GM12878 (cell line): Measurements from ENCODE around the gene TGFBR1. TPM values are rescaled to one million over a fixed set of nuclear protein-coding genes. Genes with fewer than 3 reads are reported as not detected.

Source experiments
- ATAC-seq: fragments of 200-7000 bp; cut with Tn5 transposase; 3 replicates; pipeline ENCODE4 v1.9.1; 2020; ENCODE audit warnings: mild to moderate bottlenecking, moderate library complexity
- BruUV-seq: library from RNA; stranded (reverse); fragments of 400-500 nt; replicated peaks from 2 replicates; lab custom pipeline; 2021; lab: Mats Ljungman, UMichigan
- CTCF ChIA-PET: fragments of 300-600 bp; sonication (Branson Sonifier 250); formaldehyde crosslinking; extraction: SDS; loops from one replicate; lab custom pipeline; 2021; ENCODE audit warnings: inconsistent platforms; lab: Yijun Ruan, JAX
- POLR2A ChIA-PET: fragments of 350-600 bp; formaldehyde crosslinking; extraction: SDS; loops from one replicate; lab custom pipeline; 2021; ENCODE audit warnings: inconsistent platforms; lab: Charles Lee
- RAD21 ChIA-PET: fragments of 300-600 bp; sonication (Branson Sonifier 250); formaldehyde crosslinking; loops from one replicate; lab custom pipeline; 2023; ENCODE audit warnings: antibody characterized with exemption; ENCODE audit not compliant: unreplicated experiment; lab: Charles Lee
- SMC1A ChIA-PET: fragments of 300-600 bp; sonication (Branson Sonifier 250); formaldehyde crosslinking; loops from one replicate; lab custom pipeline; 2023; ENCODE audit not compliant: unreplicated experiment, uncharacterized antibody; lab: Charles Lee
- DNase-seq: peaks from one replicate; pipeline ENCODE4 v3.0.0-alpha.2; 2011; ENCODE audit warnings: low read depth, low spot score
- FAIRE-seq: peaks from 3 replicates; lab custom pipeline; 2011; peaks lifted over from hg19 to GRCh38; lab: Jason Lieb, UNC
- H2AFZ ChIP-seq: 2 replicates; pipeline ENCODE4 v1.6.0; 2011; ENCODE audit warnings: low read depth, low read length, control low read depth; ENCODE audit not compliant: control insufficient read depth
- H3K27ac ChIP-seq: 2 replicates; pipeline ENCODE4 v1.5.1; 2011; ENCODE audit warnings: control low read depth; ENCODE audit not compliant: control insufficient read depth, insufficient read depth
- H3K27me3 ChIP-seq, 2 experiments: replicated peaks in 1 of 2; 2 replicates each; pipeline versions ENCODE4 v1.6.0 to v1.6.1; 2011; ENCODE audit warnings: low read length in 1 of 2; ENCODE audit not compliant: control insufficient read depth in 2 of 2, insufficient read depth in 2 of 2
- H3K36me3 ChIP-seq, 2 experiments: 2 replicates each; pipeline ENCODE4 v1.5.1; 2011; ENCODE audit warnings: low read length in 1 of 2; ENCODE audit not compliant: control insufficient read depth in 2 of 2, insufficient read depth in 2 of 2
- H3K4me1 ChIP-seq: 2 replicates; pipeline ENCODE4 v1.6.1; 2011; ENCODE audit warnings: mild to moderate bottlenecking, low read length, moderate library complexity, mixed read lengths; ENCODE audit not compliant: control insufficient read depth, insufficient read depth
- H3K4me2 ChIP-seq: 2 replicates; pipeline ENCODE4 v1.6.0; 2011; ENCODE audit warnings: control low read depth; ENCODE audit not compliant: control insufficient read depth, insufficient read depth
- H3K4me3 ChIP-seq: fragments of 200-600 bp; sonication (generic); 2 replicates; pipeline ENCODE4 v1.5.1; 2016
- H3K79me2 ChIP-seq: 2 replicates; pipeline ENCODE4 v1.6.0; 2011; ENCODE audit warnings: low read length; ENCODE audit not compliant: control insufficient read depth, insufficient read depth
- H3K9ac ChIP-seq: 2 replicates; pipeline ENCODE4 v1.8.0; 2011; ENCODE audit warnings: low read length, control low read depth, mixed read lengths; ENCODE audit not compliant: control insufficient read depth, insufficient read depth
- H3K9me3 ChIP-seq: replicated peaks from 3 replicates; pipeline ENCODE4 v1.5.1; 2011; ENCODE audit warnings: mild to moderate bottlenecking, low read length; ENCODE audit not compliant: control insufficient read depth, insufficient read depth
- H4K20me1 ChIP-seq: 2 replicates; pipeline ENCODE4 v1.6.0; 2011; ENCODE audit not compliant: control insufficient read depth, insufficient read depth
- CBFB ChIP-seq: IDR thresholded peaks from 2 replicates; pipeline ENCODE4 v1.6.1; 2016; ENCODE audit warnings: antibody characterized with exemption, low read depth
- CEBPZ ChIP-seq: fragments of 150-350 bp; IDR thresholded peaks from 2 replicates; pipeline ENCODE4 v1.6.1; 2016; ENCODE audit warnings: low read depth, low read length
- CHD1 ChIP-seq: IDR thresholded peaks from 2 replicates; pipeline ENCODE4 v1.6.1; 2012; ENCODE audit warnings: low read depth, low read length, improper control_type of control experiment
- E4F1 ChIP-seq: fragments of 450-650 bp; IDR thresholded peaks from 2 replicates; pipeline ENCODE4 v1.6.1; 2018; ENCODE audit warnings: borderline replicate concordance, mild to moderate bottlenecking; ENCODE audit not compliant: partially characterized antibody
- EED ChIP-seq: sonication (generic); IDR thresholded peaks from 2 replicates; pipeline ENCODE4 v1.6.1; 2016; ENCODE audit warnings: antibody characterized with exemption, low read depth
- EP300 ChIP-seq, 2 experiments: fragments of 150-350 bp in 1 of 2; IDR thresholded peaks; 2 replicates each; pipeline ENCODE4 v1.6.1; 2011 to 2012; ENCODE audit warnings: low read depth in 2 of 2, low read length in 2 of 2, borderline replicate concordance in 1 of 2, improper control_type of control experiment in 1 of 2, inconsistent platforms in 1 of 2; ENCODE audit not compliant: control insufficient read depth in 1 of 2
- GABPA ChIP-seq: IDR thresholded peaks from 2 replicates; pipeline ENCODE4 v1.6.1; 2014; ENCODE audit warnings: antibody characterized with exemption, low read depth, mild to moderate bottlenecking, inconsistent platforms
- POLR2AphosphoS2 ChIP-seq: IDR thresholded peaks from 2 replicates; pipeline ENCODE4 v1.6.1; 2011; ENCODE audit warnings: low read depth, mild to moderate bottlenecking, low read length, improper control_type of control experiment, moderate library complexity
- RAD51 ChIP-seq: fragments of 450-650 bp; IDR thresholded peaks from 2 replicates; pipeline ENCODE4 v1.6.1; 2016; ENCODE audit warnings: moderate library complexity, mild to moderate bottlenecking, inconsistent platforms
- SP1 ChIP-seq: IDR thresholded peaks from one replicate; pipeline ENCODE4 v1.6.1; 2011; ENCODE audit warnings: low read depth, low read length
- SUPT20H ChIP-seq: IDR thresholded peaks from 2 replicates; pipeline ENCODE4 v1.6.1; 2011; ENCODE audit warnings: low read depth, mild to moderate bottlenecking, low read length, moderate library complexity, borderline replicate concordance; ENCODE audit not compliant: control insufficient read depth
- TCF7 ChIP-seq: IDR thresholded peaks from 2 replicates; pipeline ENCODE4 v1.6.1; 2014; ENCODE audit warnings: antibody characterized with exemption, borderline replicate concordance
- WGBS: methylation state at CpG from one replicate; pipeline ENCODE4 v1.1.6; 2016; ENCODE audit warnings: low lambda C conversion rate; ENCODE audit not compliant: insufficient replicate concordance, insufficient coverage; ENCODE audit errors: missing lambda C conversion rate; 5-methylcytosine and 5-hydroxymethylcytosine counted together
- in situ Hi-C: fragments of 300-500 bp; cut with MboI; formaldehyde crosslinking; loops from 9 replicates; pipeline ENCODE4 v1.14.3; 2018; ENCODE audit warnings: mixed read lengths
- intact Hi-C: fragments of 100-400 bp; cut with micrococcal nuclease; formaldehyde crosslinking; loops from one replicate; pipeline ENCODE4 v1.14.2; 2022; ENCODE audit not compliant: unreplicated experiment
- polyA plus RNA-seq, 11 experiments: library from polyadenylated mRNA; depleted of rRNA in 4 of 11; unstranded in 6 of 11; stranded (reverse) in 5 of 11; fragments of >200 nt; fragmentation: Nextera tagmentation in 4 of 11; fragmentation: Illumina TruSeq in 1 of 11; extraction: Ambion mirVana in 4 of 11; extraction: Trizol in 1 of 11; gene quantifications; 1 replicate in 1 of 11; 2 replicates in 10 of 11; pipeline versions ENCODE4 v1.2.1 to v1.2.3, GENCODE V29; 2011 to 2016; ENCODE audit warnings: inconsistent platforms in 2 of 11, missing spikeins in 2 of 11, low read depth in 1 of 11
- total RNA-seq, 4 experiments: library from RNA; depleted of rRNA in 3 of 4; stranded (reverse); fragments of >200 nt in 3 of 4; fragmentation: Illumina TruSeq in 1 of 4; extraction: Trizol in 1 of 4; gene quantifications; 2 replicates each; pipeline versions ENCODE4 v1.2.1 to v1.2.3, GENCODE V29; 2013 to 2021
- TF ChIP-seq, protein P1 (sequence below): IDR thresholded peaks from 2 replicates; pipeline ENCODE4 v1.6.1; 2012; ENCODE audit warnings: low read depth, low read length, improper control_type of control experiment

Gene TGFBR1
- total and polyA plus RNA-seq, 10 of the 15 experiments (the other 5 are each of a cell fraction or from before 2014, with no cell fraction given): 2.9 to 27.2 (median 16.6) TPM

DNA sequence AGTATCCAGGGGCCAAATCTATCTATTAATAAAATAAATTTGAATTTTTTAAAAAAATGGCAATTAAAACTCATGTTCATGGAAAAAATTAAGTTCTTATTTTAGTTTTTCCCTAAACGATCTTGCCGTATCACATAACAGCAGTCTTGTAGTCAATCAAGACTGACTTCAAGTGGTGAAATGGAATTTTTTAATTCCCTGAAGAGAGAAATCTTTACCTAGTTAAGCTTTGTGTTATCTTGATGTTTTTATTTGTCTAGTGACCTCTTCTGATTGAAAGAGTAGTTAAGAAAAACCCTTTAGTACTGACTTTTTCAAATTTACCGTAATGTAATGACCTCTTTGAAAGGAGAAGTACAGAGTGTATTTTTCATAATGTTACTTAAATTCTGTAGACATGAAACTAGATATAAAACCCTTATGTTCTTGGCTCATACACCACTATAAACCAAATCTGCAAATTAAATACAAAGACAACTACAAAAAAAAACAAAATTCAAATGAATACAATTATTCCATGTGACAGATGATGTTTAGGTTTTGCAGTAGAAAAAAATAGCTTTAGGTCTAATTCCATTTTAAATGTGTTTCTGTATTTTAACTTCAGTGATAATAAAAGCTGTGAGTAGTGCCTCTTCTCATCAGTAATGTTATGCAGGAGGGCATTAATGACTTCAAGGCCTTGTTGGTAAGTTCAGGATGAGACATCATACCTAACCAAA, 19.8 kb downstream of the TGFBR1 start:
- H3K4me1 ChIP-seq: peaks cover 36% of the 10 kb centered on the region
- FAIRE-seq: no peak
- TF ChIP-seq SUPT20H (no peak), CBFB (no peak), TCF7 (no peak), EED (no peak), GABPA (no peak), E4F1 (no peak), RAD51 (no peak), CHD1 (no peak), CEBPZ (no peak), POLR2AphosphoS2 (no peak), EP300 (IDR thresholded peaks at IDR 0.05; ENCODE audit: borderline replicate concordance in 1 of 2, control insufficient read depth in 1 of 2, low read depth in 2 of 2, low read length in 2 of 2) (no peak), SP1 (no peak)
- TF ChIP-seq, protein P1, sequence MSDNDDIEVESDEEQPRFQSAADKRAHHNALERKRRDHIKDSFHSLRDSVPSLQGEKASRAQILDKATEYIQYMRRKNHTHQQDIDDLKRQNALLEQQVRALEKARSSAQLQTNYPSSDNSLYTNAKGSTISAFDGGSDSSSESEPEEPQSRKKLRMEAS: no peak
- BruUV-seq: no TSS peak
- H3K9me3 ChIP-seq: no peaks in the 10 kb centered on the region; the same call in 1 of the 3 replicates
- ChIA-PET CTCF (interaction anchor here (1.2 to 1.9 kb wide), 2 partner anchors 11 to 14 kb away, joined by 3 to 5 read pairs; no protein-coding TSS in a partner anchor), SMC1A (interaction anchor here (1.2 to 12.5 kb wide), 4 partner anchors 11 to 26 kb away, joined by 3 to 129 read pairs (median 12); no protein-coding TSS in a partner anchor), RAD21 (interaction anchor here (2.4 to 5.9 kb wide), 2 partner anchors 9 to 14 kb away, joined by 12 to 36 read pairs; no protein-coding TSS in a partner anchor), POLR2A (interaction anchor here (1.2 to 2.5 kb wide), 4 partner anchors 9 to 30 kb away, joined by 3 to 7 read pairs (median 6); no protein-coding TSS in a partner anchor)
- WGBS: 99% methylated on average over 3 of the region's 3 CpGs
- no peak for ATAC-seq
- no peak for DNase-seq
- H3K36me3 ChIP-seq: no peaks in the 10 kb centered on the region
- H3K4me2 ChIP-seq: no peak overlapping the region
- intact Hi-C loops: no loop called here
- H3K4me3 ChIP-seq: no peak overlapping the region
- peaks cover 13% of the 10 kb centered on the region for H3K79me2 ChIP-seq
- no peak overlapping the region for H3K9ac ChIP-seq
- in situ Hi-C loops: no loop called here
- H3K27me3 ChIP-seq: no peaks in the 10 kb centered on the region
- H4K20me1 ChIP-seq: no peaks in the 10 kb centered on the region
- no peak overlapping the region for H2AFZ ChIP-seq
- no peak overlapping the region for H3K27ac ChIP-seq
